HG02610 (cell line): Measurements from ENCODE around the gene IGFBP7.
A peak's percentile ranks its signal among the peaks of the same experiment; 100 is the strongest.

Experiments
- ATAC-seq: cut with Tn5 transposase; IDR thresholded peaks from one replicate; pipeline ENCODE4 v1.9.1; 2021; ENCODE audit warnings: mild to moderate bottlenecking, moderate library complexity; ENCODE audit not compliant: unreplicated experiment

The IGFBP7 gene

GRCh38 chr4:57109847-57110639 is at the start of gene IGFBP7:
TSS of gene IGFBP7 (minus strand) at chr4:57110385. CDS start at chr4:57110351, 34 bp downstream.
- ATAC-seq, result peak; percentile 38

GRCh38 chr4:57159866-57160265 is 49.7 kb upstream of the IGFBP7 start:
- no peak for ATAC-seq

GRCh38 chr4:57158762-57159161 is 48.6 kb upstream of the IGFBP7 start:
- ATAC-seq, result no peak

- no peak for ATAC-seq
These were observed 48.0 kb upstream of the IGFBP7 start for GRCh38 chr4:57158221-57158620.

- ATAC-seq, result no peak
These were observed 47.5 kb upstream of the IGFBP7 start for GRCh38 chr4:57157596-57158137.

GRCh38 chr4:57156242-57156990 is 46.2 kb upstream of the IGFBP7 start:
- no peak for ATAC-seq

- ATAC-seq, result no peak
These were observed 44.7 kb upstream of the IGFBP7 start for GRCh38 chr4:57154926-57155325.

- no peak for ATAC-seq
These were observed 44.0 kb upstream of the IGFBP7 start for GRCh38 chr4:57154191-57154590.

- ATAC-seq, result no peak
These were observed 43.0 kb upstream of the IGFBP7 start for GRCh38 chr4:57153207-57153606.

GRCh38 chr4:57151481-57151880 is 41.3 kb upstream of the IGFBP7 start:
- ATAC-seq, result no peak

GRCh38 chr4:57149833-57150232 is 39.6 kb upstream of the IGFBP7 start:
- ATAC-seq, result no peak

GRCh38 chr4:57148831-57149505 is 38.8 kb upstream of the IGFBP7 start:
- ATAC-seq, result no peak

- ATAC-seq, result no peak
These were observed 38.0 kb upstream of the IGFBP7 start for GRCh38 chr4:57148177-57148576.

GRCh38 chr4:57147335-57148060 is 37.3 kb upstream of the IGFBP7 start:
- ATAC-seq, result no peak

GRCh38 chr4:57146444-57146843 is 36.3 kb upstream of the IGFBP7 start:
- ATAC-seq, result no peak

- ATAC-seq, result no peak
These were observed 34.3 kb upstream of the IGFBP7 start for GRCh38 chr4:57144466-57144865.

- ATAC-seq, result no peak
These were observed 29.6 kb upstream of the IGFBP7 start for GRCh38 chr4:57139783-57140182.

- ATAC-seq, result no peak
These were observed 27.1 kb upstream of the IGFBP7 start for GRCh38 chr4:57137261-57137660.

GRCh38 chr4:57136281-57136680 is 26.1 kb upstream of the IGFBP7 start:
- no peak for ATAC-seq

GRCh38 chr4:57132743-57133137 is 22.6 kb upstream of the IGFBP7 start:
- ATAC-seq, result no peak
